GM21381 (cell line): ENCODE measurements around the gene MTPN.

ENCODE experiments used
- ATAC-seq: cut with Tn5 transposase; IDR thresholded peaks from one replicate; pipeline ENCODE4 v1.9.1; 2021; ENCODE audit warnings: mild to moderate bottlenecking, moderate library complexity; ENCODE audit not compliant: unreplicated experiment

MTPN gene

GRCh38 chr7:135889823-135890222, 87.3 kb downstream of the MTPN start:
- ATAC-seq = no peak

- ATAC-seq = no peak
These were observed 88.4 kb downstream of the MTPN start for GRCh38 chr7:135888740-135889139.

GRCh38 chr7:135886345-135887132, 90.6 kb downstream of the MTPN start:
- ATAC-seq = no peak

GRCh38 chr7:135884495-135885232, 92.5 kb downstream of the MTPN start:
- no peak for ATAC-seq

GRCh38 chr7:135879233-135879632, 97.9 kb downstream of the MTPN start:
- ATAC-seq = no peak

GRCh38 chr7:135878284-135878683, 98.9 kb downstream of the MTPN start:
- ATAC-seq = no peak

- ATAC-seq = no peak
These were observed 99.4 kb downstream of the MTPN start for GRCh38 chr7:135877805-135878204.
